GM10248 (cell line): ENCODE results near the gene TNK2.

Experiments used
- CTCF ChIA-PET: fragments of 300-600 bp; sonication (Branson Sonifier 250); formaldehyde crosslinking; extraction: SDS; loops from one replicate; lab custom pipeline; 2021; ENCODE audit warnings: antibody characterized with exemption; lab: Yijun Ruan, JAX
- POLR2A ChIA-PET: fragments of 350-650 bp; sonication (Branson Sonifier 250); formaldehyde crosslinking; extraction: SDS; loops from one replicate; lab custom pipeline; 2020; ENCODE audit warnings: antibody characterized with exemption; lab: Yijun Ruan, JAX
- DNase-seq: peaks from one replicate; pipeline ENCODE4 v3.0.0; 2012; ENCODE audit errors: extremely low spot score
- TF ChIP-seq, protein P1 (sequence below): IDR thresholded peaks from 2 replicates; pipeline ENCODE4 v1.5.1; 2012; ENCODE audit warnings: mild to moderate bottlenecking, low read depth; ENCODE audit errors: extremely low read depth, missing control alignments, control extremely low read depth

The TNK2 gene

DNA sequence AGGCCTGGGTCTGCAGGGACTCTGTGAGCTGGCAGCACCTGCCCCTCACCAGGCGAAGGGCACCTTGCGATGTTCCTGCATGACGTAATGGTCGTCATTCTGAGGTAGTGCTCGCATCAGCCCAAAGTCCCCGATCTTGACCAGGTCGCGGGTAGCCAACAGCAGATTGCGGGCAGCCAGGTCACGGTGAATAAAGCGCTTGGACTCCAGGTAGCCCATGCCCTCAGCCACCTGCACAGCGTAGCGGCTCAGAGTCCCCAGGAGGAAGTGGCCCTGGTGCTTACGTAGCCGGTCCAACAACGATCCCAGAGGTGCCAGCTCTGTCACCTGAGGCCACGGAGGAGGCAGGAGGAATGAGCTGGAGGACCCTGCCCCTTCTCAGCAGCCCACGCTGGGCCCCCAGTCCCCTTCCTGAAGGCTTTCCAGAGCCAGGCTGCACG is 26.3 kb downstream of the TNK2 start:
- POLR2A ChIA-PET, result no interaction called here
- CTCF ChIA-PET, result interaction anchor here (1.0 kb wide), 1 partner anchor 12 kb away, joined by 4 read pairs; no protein-coding TSS in a partner anchor
- DNase-seq, result no peak
- TF ChIP-seq, protein P1, sequence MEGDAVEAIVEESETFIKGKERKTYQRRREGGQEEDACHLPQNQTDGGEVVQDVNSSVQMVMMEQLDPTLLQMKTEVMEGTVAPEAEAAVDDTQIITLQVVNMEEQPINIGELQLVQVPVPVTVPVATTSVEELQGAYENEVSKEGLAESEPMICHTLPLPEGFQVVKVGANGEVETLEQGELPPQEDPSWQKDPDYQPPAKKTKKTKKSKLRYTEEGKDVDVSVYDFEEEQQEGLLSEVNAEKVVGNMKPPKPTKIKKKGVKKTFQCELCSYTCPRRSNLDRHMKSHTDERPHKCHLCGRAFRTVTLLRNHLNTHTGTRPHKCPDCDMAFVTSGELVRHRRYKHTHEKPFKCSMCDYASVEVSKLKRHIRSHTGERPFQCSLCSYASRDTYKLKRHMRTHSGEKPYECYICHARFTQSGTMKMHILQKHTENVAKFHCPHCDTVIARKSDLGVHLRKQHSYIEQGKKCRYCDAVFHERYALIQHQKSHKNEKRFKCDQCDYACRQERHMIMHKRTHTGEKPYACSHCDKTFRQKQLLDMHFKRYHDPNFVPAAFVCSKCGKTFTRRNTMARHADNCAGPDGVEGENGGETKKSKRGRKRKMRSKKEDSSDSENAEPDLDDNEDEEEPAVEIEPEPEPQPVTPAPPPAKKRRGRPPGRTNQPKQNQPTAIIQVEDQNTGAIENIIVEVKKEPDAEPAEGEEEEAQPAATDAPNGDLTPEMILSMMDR, result no peak

DNA sequence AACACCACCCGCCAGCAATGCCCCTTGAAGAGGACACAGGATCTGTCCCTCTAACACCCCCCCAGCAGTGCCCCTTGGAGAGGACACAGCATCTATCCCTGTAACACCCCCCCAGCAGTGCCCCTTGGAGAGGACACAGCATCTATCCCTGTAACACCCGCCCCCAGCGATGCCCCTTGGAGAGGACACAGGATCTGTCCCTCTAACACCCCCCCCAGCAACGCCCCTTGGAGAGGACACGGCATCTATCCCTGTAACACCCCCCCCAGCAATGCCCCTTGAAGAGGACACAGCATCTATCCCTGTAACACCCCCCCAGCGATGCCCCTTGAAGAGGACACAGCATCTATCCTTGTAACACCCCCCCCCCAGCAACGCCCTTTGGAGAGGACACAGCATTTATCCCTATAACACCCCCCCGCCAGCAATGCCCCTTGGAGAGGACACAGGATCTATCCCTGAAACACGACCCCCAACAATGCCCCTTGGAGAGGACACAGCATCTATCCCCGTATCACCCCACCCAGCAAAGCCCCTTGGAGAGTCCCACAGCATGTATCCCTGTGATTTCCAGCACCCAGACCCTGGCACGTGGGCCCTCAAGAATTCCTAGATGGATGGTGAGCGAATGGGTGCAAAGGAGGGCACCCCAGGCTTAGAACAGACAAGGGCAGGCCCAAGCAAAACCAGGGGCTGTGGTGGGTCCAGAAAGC is 26.9 kb downstream of the TNK2 start:
- ChIA-PET CTCF (interaction anchor here (1.0 kb wide), 1 partner anchor 13 kb away, joined by 4 read pairs; no protein-coding TSS in a partner anchor), POLR2A (no interaction called here)
- TF ChIP-seq, protein P1, result no peak
- no peak for DNase-seq

- ChIA-PET POLR2A (no interaction called here), CTCF (interaction anchor here (1.0 kb wide), 1 partner anchor 21 kb away, joined by 3 read pairs; no protein-coding TSS in a partner anchor)
- TF ChIP-seq, protein P1, result no peak
- DNase-seq, result no peak
These were observed 28.3 kb downstream of the TNK2 start for GRCh38 chr3:195880037-195880431.

GRCh38 chr3:195879416-195880036 is 28.8 kb downstream of the TNK2 start:
- no peak for DNase-seq
- ChIA-PET CTCF (interaction anchor here (1.0 kb wide), 1 partner anchor 20 kb away, joined by 3 read pairs; no protein-coding TSS in a partner anchor), POLR2A (no interaction called here)
- TF ChIP-seq, protein P1, result no peak

DNA sequence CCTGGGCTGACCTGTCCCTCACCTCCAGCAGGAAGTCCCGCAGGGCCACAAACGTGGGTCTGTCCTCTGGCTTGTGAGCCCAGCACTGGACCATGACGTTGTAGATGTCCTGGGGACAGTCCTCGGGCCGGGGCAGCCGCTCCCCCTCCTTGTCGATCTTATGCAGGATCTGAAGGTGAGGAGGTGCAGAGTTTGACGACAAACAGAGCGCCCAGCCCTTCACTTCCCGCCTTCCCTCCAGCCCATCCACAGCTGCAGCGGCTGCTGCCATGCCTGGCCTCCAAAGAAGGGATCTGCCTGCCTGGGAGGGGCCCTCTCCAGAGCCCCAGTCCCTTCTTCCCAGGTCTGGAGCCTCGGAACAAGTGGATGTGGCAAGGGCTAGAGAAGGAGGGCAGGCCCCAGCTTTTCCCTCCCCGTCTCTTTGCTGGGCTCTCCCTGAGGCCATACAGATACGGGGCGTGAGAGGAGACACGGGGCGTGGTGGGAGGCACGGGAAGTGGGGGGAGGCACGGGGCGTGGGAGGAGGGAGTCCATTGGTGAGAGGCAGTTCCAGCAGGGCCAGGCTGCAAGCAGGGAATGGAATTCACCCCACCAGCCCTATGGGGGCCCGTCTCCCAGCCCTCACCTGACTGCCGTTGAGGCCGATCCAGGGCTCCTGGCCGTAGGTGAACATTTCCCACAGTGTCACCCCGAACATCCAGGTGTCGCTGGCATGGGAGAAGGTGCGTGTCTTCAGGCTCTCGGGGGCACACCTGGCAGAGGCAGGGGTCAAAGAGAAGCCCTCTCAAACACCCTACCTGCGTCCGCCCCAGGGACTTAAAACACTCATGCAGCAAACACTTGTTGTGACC is 29.7 kb downstream of the TNK2 start:
- TF ChIP-seq, protein P1, result no peak
- CTCF ChIA-PET, result interaction anchor here (3.2 kb wide), 1 partner anchor 11 kb away, joined by 8 read pairs; no protein-coding TSS in a partner anchor
- POLR2A ChIA-PET, result no interaction called here
- DNase-seq, result no peak
